SK-N-SH treated with all-trans-retinoic acid at 6 μM for 48 hours (cell line): ENCODE data around the gene SPOCK1.

Experiments used
- ATAC-seq: fragments of 200-7000 bp; cut with Tn5 transposase; 3 replicates; pipeline ENCODE4 v1.9.1; 2020; ENCODE audit warnings: mild to moderate bottlenecking, moderate library complexity
- ARNTL ChIP-seq: fragments of 450-650 bp; formaldehyde crosslinking; IDR thresholded peaks from 2 replicates; pipeline ENCODE4 v1.5.0; 2020; ENCODE audit warnings: low read depth, mild to moderate bottlenecking, moderate library complexity, borderline replicate concordance
- BACH2 ChIP-seq: fragments of 250-450 bp; sonication (Bioruptor Pico); IDR thresholded peaks from 2 replicates; pipeline ENCODE4 v1.9.0; 2021; ENCODE audit warnings: mild to moderate bottlenecking, borderline replicate concordance
- CREB5 ChIP-seq: fragments of 250-450 bp; sonication (Bioruptor Pico); IDR thresholded peaks from 2 replicates; pipeline ENCODE4 v1.5.1; 2020; ENCODE audit warnings: low read depth, mild to moderate bottlenecking, moderate library complexity
- CSDC2 ChIP-seq: fragments of 250-450 bp; sonication (Bioruptor Pico); IDR thresholded peaks from 2 replicates; pipeline ENCODE4 v1.5.0; 2020; ENCODE audit warnings: mild to moderate bottlenecking, moderate library complexity
- CSRNP3 ChIP-seq: fragments of 250-450 bp; sonication (Bioruptor Pico); IDR thresholded peaks from 2 replicates; pipeline ENCODE4 v1.5.1; 2021; ENCODE audit warnings: mild to moderate bottlenecking, moderate library complexity
- ESRRG ChIP-seq: fragments of 250-450 bp; sonication (Bioruptor Pico); IDR thresholded peaks from 2 replicates; pipeline ENCODE4 v1.6.1; 2021; ENCODE audit warnings: mild to moderate bottlenecking
- GLIS3 ChIP-seq: fragments of 250-450 bp; sonication (Bioruptor Pico); IDR thresholded peaks from 2 replicates; pipeline ENCODE4 v1.5.0; 2020; ENCODE audit warnings: mild to moderate bottlenecking, moderate library complexity
- ISL1 ChIP-seq: fragments of 250-450 bp; sonication (Bioruptor Pico); IDR thresholded peaks from 2 replicates; pipeline ENCODE4 v2.1.2; 2022; ENCODE audit warnings: mild to moderate bottlenecking, moderate library complexity
- OSR1 ChIP-seq: fragments of 250-450 bp; sonication (Bioruptor Pico); IDR thresholded peaks from 2 replicates; pipeline ENCODE4 v1.8.0; 2022; ENCODE audit warnings: moderate library complexity, mild to moderate bottlenecking, inconsistent platforms
- PATZ1 ChIP-seq: fragments of 250-450 bp; sonication (Bioruptor Pico); IDR thresholded peaks from 2 replicates; pipeline ENCODE4 v1.8.0; 2020; ENCODE audit warnings: mild to moderate bottlenecking, moderate library complexity, borderline replicate concordance
- POU6F1 ChIP-seq: fragments of 250-450 bp; sonication (Bioruptor Pico); IDR thresholded peaks from 2 replicates; pipeline ENCODE4 v1.8.0; 2021; ENCODE audit warnings: low read depth, mild to moderate bottlenecking, moderate library complexity, borderline replicate concordance
- PPARA ChIP-seq: fragments of 250-450 bp; sonication (Bioruptor Pico); IDR thresholded peaks from 2 replicates; pipeline ENCODE4 v1.5.0; 2020; ENCODE audit warnings: mild to moderate bottlenecking, borderline replicate concordance
- RARB ChIP-seq: fragments of 250-450 bp; sonication (Bioruptor Pico); IDR thresholded peaks from 2 replicates; pipeline ENCODE4 v1.8.0; 2021; ENCODE audit warnings: mild to moderate bottlenecking, moderate library complexity
- TCF4 ChIP-seq: fragments of 250-450 bp; sonication (Bioruptor Pico); IDR thresholded peaks from 2 replicates; pipeline ENCODE4 v1.8.0; 2021; ENCODE audit warnings: mild to moderate bottlenecking, moderate library complexity, borderline replicate concordance
- TOX ChIP-seq: fragments of 250-450 bp; sonication (Bioruptor Pico); IDR thresholded peaks from 2 replicates; pipeline ENCODE4 v1.8.0; 2021; ENCODE audit warnings: mild to moderate bottlenecking, moderate library complexity, borderline replicate concordance
- TSHZ2 ChIP-seq: fragments of 250-450 bp; sonication (Bioruptor Pico); IDR thresholded peaks from 2 replicates; pipeline ENCODE4 v1.5.0; 2020; ENCODE audit warnings: mild to moderate bottlenecking, moderate library complexity
- ZC3H10 ChIP-seq: fragments of 250-450 bp; sonication (Bioruptor Pico); IDR thresholded peaks from 2 replicates; pipeline ENCODE4 v1.5.1; 2021; ENCODE audit warnings: mild to moderate bottlenecking, moderate library complexity
- ZFP3 ChIP-seq: fragments of 250-450 bp; sonication (Bioruptor Pico); IDR thresholded peaks from 2 replicates; pipeline ENCODE4 v1.5.0; 2020; ENCODE audit warnings: mild to moderate bottlenecking, moderate library complexity
- ZFP30 ChIP-seq: fragments of 450-650 bp; formaldehyde crosslinking; IDR thresholded peaks from 2 replicates; pipeline ENCODE4 v1.5.0; 2022; ENCODE audit warnings: mild to moderate bottlenecking, moderate library complexity
- ZNF565 ChIP-seq: fragments of 450-650 bp; formaldehyde crosslinking; conservative IDR thresholded peaks from 2 replicates; pipeline ENCODE4 v1.5.0; 2020; ENCODE audit warnings: low read depth, mild to moderate bottlenecking, moderate library complexity
- ZNF8 ChIP-seq: fragments of 450-650 bp; formaldehyde crosslinking; IDR thresholded peaks from 2 replicates; pipeline ENCODE4 v1.5.0; 2020; ENCODE audit warnings: mild to moderate bottlenecking, moderate library complexity

SPOCK1 gene

GRCh38 chr5:137405393-137405792 lies 93.7 kb downstream of the SPOCK1 start:
- ATAC-seq, result no peak
- TF ChIP-seq ISL1 (CRISPR knock-in tag), result no peak
- no peak for TF ChIP-seq PATZ1 (CRISPR knock-in tag)
- no peak for TF ChIP-seq ARNTL (CRISPR knock-in tag)
- TF ChIP-seq TOX (CRISPR knock-in tag), result no peak
- no peak for TF ChIP-seq ZFP3 (CRISPR knock-in tag)
- no peak for TF ChIP-seq ZC3H10 (CRISPR knock-in tag)
- no peak for TF ChIP-seq CSDC2 (CRISPR knock-in tag)

- TF ChIP-seq ZC3H10 (CRISPR knock-in tag), result no peak
- no peak for TF ChIP-seq ISL1 (CRISPR knock-in tag)
- TF ChIP-seq ZFP30 (CRISPR knock-in tag), result no peak
- no peak for TF ChIP-seq ESRRG (CRISPR knock-in tag)
- TF ChIP-seq ZNF8 (CRISPR knock-in tag), result no peak
- TF ChIP-seq TSHZ2 (CRISPR knock-in tag), result no peak
- TF ChIP-seq ARNTL (CRISPR knock-in tag), result no peak
- no peak for TF ChIP-seq CSDC2 (CRISPR knock-in tag)
- no peak for TF ChIP-seq POU6F1 (CRISPR knock-in tag)
- no peak for TF ChIP-seq ZFP3 (CRISPR knock-in tag)
- no peak for TF ChIP-seq OSR1 (CRISPR knock-in tag)
- no peak for TF ChIP-seq PATZ1 (CRISPR knock-in tag)
- TF ChIP-seq BACH2, result no peak
- TF ChIP-seq RARB, result no peak
- TF ChIP-seq CREB5, result no peak
- TF ChIP-seq GLIS3 (CRISPR knock-in tag), result no peak
- TF ChIP-seq TOX (CRISPR knock-in tag), result no peak
- no peak for TF ChIP-seq PPARA (CRISPR knock-in tag)
- no peak for TF ChIP-seq TCF4
- no peak for ATAC-seq
Measured at GRCh38 chr5:137403869-137404268, 95.3 kb downstream of the SPOCK1 start.

- TF ChIP-seq ZNF565 (CRISPR knock-in tag), result no peak
- no peak for TF ChIP-seq ZC3H10 (CRISPR knock-in tag)
- no peak for TF ChIP-seq PPARA (CRISPR knock-in tag)
- no peak for TF ChIP-seq CREB5
- TF ChIP-seq ESRRG (CRISPR knock-in tag), result no peak
- no peak for TF ChIP-seq CSRNP3 (CRISPR knock-in tag)
- TF ChIP-seq ISL1 (CRISPR knock-in tag), result no peak
- no peak for TF ChIP-seq PATZ1 (CRISPR knock-in tag)
- no peak for TF ChIP-seq GLIS3 (CRISPR knock-in tag)
- no peak for TF ChIP-seq BACH2
- TF ChIP-seq ZNF8 (CRISPR knock-in tag), result no peak
- no peak for TF ChIP-seq RARB
- no peak for TF ChIP-seq ZFP30 (CRISPR knock-in tag)
- no peak for TF ChIP-seq ZFP3 (CRISPR knock-in tag)
- ATAC-seq, result no peak
Measured at GRCh38 chr5:137402436-137403187, 96.5 kb downstream of the SPOCK1 start.
